GM19099 (cell line): ENCODE data around the gene TRAPPC4.
A peak's percentile ranks its signal among the peaks of the same experiment; 100 is the strongest.

Experiments
- POLR2A ChIP-seq: IDR thresholded peaks from 3 replicates; pipeline ENCODE4 v1.6.1; 2011; ENCODE audit warnings: low read depth; ENCODE audit not compliant: insufficient read length; ENCODE audit errors: extremely low read depth

Gene TRAPPC4

DNA sequence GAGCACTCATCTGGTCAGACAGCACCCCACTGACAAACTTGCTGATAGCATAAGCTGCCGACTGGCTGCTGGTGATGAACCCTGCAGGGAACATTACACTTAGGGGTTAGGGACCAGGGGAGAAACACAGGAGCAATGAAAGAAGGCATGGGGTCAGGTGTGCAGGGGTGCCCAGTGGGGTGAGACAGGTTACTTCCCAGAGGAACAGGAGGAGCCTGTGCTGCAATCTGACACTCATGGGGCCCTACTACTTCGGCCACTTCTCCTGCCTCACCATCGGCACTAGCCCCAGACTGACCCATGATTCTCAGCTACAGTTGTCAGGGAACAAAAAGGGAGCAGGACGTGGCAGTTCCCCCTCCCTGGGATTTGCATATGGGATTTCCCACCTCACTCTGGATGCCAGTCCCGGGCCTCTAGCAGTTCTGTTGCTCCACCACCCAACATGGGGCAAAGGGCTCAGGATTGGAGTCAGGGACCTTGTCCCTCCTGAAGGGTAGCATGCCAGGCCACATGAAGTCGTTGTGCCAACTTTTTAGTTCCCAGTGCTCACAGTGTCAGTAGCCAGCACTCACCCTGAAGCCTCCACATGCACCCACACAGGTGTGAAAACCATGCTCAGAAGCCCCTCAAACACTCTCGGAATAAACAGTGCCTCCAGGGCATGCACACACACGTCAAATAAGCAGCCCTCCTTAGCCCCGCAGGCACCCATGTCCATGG lies 9.9 kb downstream of the TRAPPC4 start:
- no peak for TF ChIP-seq POLR2A

DNA sequence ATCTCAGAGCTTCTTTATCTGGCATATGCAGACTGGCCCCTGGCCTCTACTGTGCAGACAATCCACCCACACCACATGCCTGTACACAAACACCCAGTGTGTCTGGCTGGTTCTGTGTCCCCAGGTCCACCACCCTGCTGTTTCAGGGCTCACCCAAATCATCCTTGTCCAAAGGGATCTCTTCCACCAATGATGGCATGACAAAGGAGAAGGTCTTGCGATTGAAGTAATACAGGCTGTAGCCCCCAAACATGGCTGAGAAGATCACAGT lies 10.4 kb downstream of the TRAPPC4 start:
- TF ChIP-seq POLR2A: no peak

GRCh38 chr11:119029340-119030028 lies 10.9 kb downstream of the TRAPPC4 start:
- TF ChIP-seq POLR2A: no peak

DNA sequence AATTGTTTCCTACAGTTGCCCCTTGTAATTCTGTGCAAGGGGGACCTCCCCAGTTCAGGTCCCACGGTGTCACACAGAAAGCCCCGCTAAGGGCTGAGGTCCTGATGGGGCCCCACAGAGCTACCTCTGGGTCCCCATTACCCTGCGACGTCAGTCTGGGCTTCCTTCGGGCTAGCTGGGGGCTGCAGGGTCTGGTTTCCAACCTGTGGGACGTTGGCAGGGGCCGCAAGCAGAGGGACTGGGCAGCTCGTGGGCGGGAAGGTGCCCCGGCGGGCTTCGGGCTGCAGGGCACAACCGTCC lies 11.4 kb downstream of the TRAPPC4 start:
- TF ChIP-seq POLR2A: no peak

GRCh38 chr11:119030329-119031047 lies 11.9 kb downstream of the TRAPPC4 start, which contains the start of gene SLC37A4:
Gene SLC37A4 (minus strand): TSS chr11:119030877.
- peak; percentile 71 for TF ChIP-seq POLR2A

DNA sequence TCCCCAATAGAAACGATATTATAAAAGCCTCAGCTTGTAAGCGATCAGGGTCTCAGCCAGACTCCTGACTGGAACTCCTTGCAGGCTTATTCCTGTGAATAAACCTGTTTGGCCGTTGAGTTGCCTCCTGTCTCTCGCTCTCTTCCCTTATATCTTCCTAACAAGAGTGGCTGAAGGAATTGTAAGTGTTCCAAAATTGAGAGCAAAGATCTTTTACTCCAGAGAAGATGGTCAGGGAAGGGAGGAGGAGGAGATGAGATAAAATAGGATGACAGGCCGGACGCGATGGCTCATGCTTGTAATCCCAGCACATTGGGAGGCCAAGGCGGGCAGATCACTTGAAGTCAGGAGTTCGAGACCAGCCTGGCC lies 13.3 kb downstream of the TRAPPC4 start:
- no peak for TF ChIP-seq POLR2A

- no peak for TF ChIP-seq POLR2A
Observed at GRCh38 chr11:119034813-119035212, 16.2 kb downstream of the TRAPPC4 start.

DNA sequence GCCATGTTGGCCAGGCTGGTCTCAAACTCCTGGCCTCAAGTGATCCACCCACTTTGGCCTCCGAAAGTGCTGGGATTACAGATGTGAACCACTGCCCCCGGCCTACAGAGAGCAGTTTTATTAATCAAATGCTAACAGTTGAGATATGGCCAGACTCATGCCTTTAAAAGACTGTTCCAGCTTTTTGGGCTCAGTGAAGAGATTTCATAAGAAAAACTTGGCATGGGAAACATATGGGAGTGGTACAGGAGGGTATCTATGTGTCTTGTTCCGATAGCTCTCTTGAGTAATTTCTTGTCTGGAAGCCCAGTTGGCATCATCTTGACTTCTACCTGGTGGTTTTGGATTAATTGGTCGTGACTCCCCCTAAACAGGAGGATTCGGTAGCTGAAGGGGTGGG lies 20.3 kb downstream of the TRAPPC4 start:
- no peak for TF ChIP-seq POLR2A

- TF ChIP-seq POLR2A: no peak
Observed at GRCh38 chr11:119041821-119042514, 23.4 kb downstream of the TRAPPC4 start.

DNA sequence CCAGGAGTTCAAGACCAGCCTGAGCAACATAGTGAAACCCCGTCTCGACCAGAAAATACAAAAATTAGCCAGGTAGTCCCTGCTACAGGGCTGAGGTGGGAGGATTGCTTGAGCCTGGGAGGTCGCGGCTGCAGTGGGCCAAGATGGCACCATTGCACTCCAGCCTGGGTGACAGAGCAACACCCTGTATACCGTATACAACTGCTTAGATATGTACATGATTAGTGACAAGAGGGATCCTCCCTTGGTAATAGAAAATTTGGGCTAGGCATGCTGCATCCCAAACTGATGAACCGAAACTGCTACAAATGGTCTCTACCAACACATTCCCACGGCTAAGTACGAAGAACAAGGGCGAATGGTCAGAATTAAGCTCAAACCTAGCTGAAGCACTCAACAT lies 24.4 kb downstream of the TRAPPC4 start:
- no peak for TF ChIP-seq POLR2A

GRCh38 chr11:119044708-119045107 lies 26.1 kb downstream of the TRAPPC4 start:
- no peak for TF ChIP-seq POLR2A

GRCh38 chr11:119046489-119046888 lies 27.9 kb downstream of the TRAPPC4 start:
- TF ChIP-seq POLR2A: no peak

DNA sequence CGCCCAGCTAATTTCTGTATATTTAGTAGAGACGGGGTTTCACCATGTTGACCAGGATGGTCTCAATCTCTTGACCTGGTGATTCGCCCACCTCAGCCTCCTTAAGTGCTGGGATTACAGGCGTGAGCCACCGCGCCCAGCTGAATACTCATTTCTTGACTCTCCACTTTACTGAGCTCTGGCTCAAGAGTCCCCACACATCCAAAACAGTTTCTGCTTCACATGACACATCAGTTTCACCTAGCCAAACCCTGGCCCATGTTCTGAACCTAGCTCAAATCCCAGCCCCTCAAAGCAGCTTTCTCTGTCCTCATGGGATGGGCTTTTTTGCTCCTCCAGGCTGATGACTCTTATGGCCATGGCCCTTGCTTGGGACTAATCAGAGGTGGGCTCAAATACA lies 28.6 kb downstream of the TRAPPC4 start:
- TF ChIP-seq POLR2A: no peak

DNA sequence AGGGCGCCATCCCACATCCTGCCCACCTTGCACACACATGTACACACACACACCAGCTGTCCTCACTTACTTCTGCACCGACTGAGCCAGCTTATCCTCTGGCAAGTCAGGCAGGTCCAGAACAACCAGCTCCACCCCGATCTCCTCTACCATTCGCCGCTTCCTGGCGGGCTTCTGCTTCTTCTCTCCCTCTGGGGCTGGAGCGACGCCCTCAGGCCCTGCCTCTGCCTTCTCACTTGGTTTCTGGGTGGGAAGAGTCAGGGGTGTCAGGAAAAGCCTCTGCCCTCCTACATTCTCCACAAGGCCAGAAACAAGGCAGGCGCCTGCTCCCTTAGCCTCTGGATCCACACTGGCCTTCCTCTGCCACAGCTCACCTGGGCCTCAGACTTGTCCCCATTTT lies 30.1 kb downstream of the TRAPPC4 start:
- no peak for TF ChIP-seq POLR2A

DNA sequence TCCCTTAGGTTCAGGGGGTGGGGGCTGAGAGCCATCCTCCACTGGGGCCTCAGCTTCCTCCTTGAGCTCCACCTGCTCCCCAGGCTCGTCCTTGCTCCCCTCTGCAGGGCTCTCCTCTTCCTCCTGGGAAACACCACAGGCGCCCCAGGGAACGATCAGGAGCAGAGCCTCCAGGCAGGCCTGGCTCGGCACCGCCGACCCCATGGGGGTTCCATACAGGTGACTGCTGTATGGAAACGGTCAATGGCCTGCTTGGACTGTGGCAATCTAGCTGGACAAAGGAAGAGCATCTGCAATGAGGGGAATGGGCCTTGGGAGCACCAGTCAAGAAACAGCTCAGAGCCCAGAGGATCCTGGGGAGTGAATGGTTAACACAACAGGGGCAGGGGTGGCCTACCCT lies 30.5 kb downstream of the TRAPPC4 start:
- no peak for TF ChIP-seq POLR2A
